ENCODE data around the gene OR5V1. TPM values are rescaled to one million over a fixed set of nuclear protein-coding genes. Genes with fewer than 3 reads are reported as not detected.
A peak's percentile ranks its signal among the peaks of the same experiment; 100 is the strongest.

The OR5V1 gene
- total RNA-seq, 1 experiment from 2014 or later, result not detected

DNA sequence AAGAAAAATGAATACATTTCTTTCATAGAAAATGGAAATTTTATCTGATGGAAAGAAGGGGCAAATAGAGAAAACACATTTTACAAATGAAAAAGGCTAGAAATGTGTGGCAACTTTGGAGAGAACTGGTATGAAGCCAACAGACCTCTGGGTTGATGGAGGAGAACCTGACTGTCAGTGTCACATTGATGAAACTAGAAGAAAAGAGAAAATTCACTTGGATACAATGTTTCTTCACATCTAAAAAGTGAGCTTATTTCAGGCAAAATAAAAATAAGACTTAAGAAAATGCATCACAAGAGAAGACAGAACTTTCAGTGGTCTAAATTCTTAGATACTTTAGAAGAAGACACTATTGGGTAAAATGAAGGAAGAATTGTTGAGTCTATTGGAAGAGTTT is 26.7 kb upstream of the OR5V1 start, which contains the start of gene OR12D2:
Gene OR12D2, plus strand, starts transcription at position 301 of the 400 bp plus-strand sequence. CDS start 1,069 bp downstream, outside the sequence.
- Mint-ChIP-seq H3K27ac (ENCODE audit: unreplicated experiment) (no peak within 1 kb of the TSS), H3K36me3 (ENCODE audit: insufficient read depth, unreplicated experiment) (no peaks in the 10 kb centered on the region), H3K4me1 (ENCODE audit: low read depth, unreplicated experiment) (no peaks in the 10 kb centered on the region), H3K4me3 (ENCODE audit: low read depth, unreplicated experiment) (no peak within 1 kb of the TSS), H3K27me3 (ENCODE audit: unreplicated experiment) (no peaks in the 10 kb centered on the region), H3K9me3 (ENCODE audit: low read depth, unreplicated experiment) (no peaks in the 10 kb centered on the region)
- no peak for DNase-seq
- CTCF ChIA-PET, result no interaction called here
- intact Hi-C loops (cut with micrococcal nuclease; ENCODE audit: unreplicated experiment), result no loop called here
- TF ChIP-seq, protein P1, sequence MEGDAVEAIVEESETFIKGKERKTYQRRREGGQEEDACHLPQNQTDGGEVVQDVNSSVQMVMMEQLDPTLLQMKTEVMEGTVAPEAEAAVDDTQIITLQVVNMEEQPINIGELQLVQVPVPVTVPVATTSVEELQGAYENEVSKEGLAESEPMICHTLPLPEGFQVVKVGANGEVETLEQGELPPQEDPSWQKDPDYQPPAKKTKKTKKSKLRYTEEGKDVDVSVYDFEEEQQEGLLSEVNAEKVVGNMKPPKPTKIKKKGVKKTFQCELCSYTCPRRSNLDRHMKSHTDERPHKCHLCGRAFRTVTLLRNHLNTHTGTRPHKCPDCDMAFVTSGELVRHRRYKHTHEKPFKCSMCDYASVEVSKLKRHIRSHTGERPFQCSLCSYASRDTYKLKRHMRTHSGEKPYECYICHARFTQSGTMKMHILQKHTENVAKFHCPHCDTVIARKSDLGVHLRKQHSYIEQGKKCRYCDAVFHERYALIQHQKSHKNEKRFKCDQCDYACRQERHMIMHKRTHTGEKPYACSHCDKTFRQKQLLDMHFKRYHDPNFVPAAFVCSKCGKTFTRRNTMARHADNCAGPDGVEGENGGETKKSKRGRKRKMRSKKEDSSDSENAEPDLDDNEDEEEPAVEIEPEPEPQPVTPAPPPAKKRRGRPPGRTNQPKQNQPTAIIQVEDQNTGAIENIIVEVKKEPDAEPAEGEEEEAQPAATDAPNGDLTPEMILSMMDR (IDR thresholded peaks at IDR 0.05; ENCODE audit: unreplicated experiment), result no peak
- no TSS peak for BruUV-seq (replicated peaks)

DNA sequence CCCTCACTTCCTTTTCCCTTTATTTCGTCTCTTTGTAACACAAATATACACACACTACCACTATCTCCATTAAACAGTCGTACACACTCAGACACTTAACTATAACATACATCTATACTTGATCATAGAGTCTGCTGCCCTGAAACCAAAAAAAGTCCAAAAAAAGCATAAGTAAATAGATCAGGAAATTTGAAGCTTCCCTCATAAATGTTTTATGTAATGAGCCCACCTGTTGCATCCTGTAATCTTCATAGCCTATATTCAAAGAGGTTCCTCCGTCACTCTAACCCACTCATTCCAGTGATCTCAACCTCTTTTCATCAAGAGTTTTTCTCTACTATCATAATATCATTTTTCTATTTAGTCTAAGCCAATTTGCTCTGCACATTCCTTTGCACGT is 19.9 kb upstream of the OR5V1 start:
- H3K27me3 Mint-ChIP-seq (ENCODE audit: unreplicated experiment), result no peaks in the 10 kb centered on the region
- H3K4me3 Mint-ChIP-seq (ENCODE audit: low read depth, unreplicated experiment), result no peak overlapping the region
- H3K36me3 Mint-ChIP-seq (ENCODE audit: insufficient read depth, unreplicated experiment), result no peaks in the 10 kb centered on the region
- H3K4me1 Mint-ChIP-seq (ENCODE audit: low read depth, unreplicated experiment), result no peaks in the 10 kb centered on the region
- CTCF ChIA-PET, result interaction anchor here (0.7 kb wide), 1 partner anchor 122 kb away, joined by 3 read pairs; no protein-coding TSS in a partner anchor
- H3K9me3 Mint-ChIP-seq (ENCODE audit: low read depth, unreplicated experiment), result peaks cover 4% of the 10 kb centered on the region
- DNase-seq, result no peak
- intact Hi-C loops (cut with micrococcal nuclease; ENCODE audit: unreplicated experiment), result no loop called here
- TF ChIP-seq, protein P1 (IDR thresholded peaks at IDR 0.05; ENCODE audit: unreplicated experiment), result no peak
- no peak overlapping the region for H3K27ac Mint-ChIP-seq (ENCODE audit: unreplicated experiment)
- BruUV-seq (replicated peaks), result no TSS peak

DNA sequence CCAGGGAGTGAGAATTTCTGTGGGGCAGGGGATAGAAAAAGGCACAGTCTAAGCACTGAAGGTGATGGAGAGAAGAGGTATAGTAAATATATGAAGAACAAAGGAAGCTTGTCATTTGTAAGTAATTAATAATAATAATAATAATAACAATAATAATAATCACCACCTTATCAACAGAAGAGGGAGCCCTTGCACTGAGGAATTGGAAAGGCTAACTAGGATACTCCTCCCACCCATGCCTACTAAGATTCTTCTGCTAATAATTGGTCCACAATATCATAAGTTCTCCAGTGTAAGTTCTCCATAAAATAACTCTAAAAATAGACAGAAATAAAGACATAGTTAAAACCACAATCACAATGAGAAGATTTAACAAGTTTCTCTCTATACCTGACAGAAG is 7.3 kb upstream of the OR5V1 start:
- peak; percentile 29 for DNase-seq
- TF ChIP-seq, protein P1 (IDR thresholded peaks at IDR 0.05; ENCODE audit: unreplicated experiment), result no peak
- no peaks in the 10 kb centered on the region for H3K4me1 Mint-ChIP-seq (ENCODE audit: low read depth, unreplicated experiment)
- CTCF ChIA-PET, result interaction anchor here (0.6 to 1.4 kb wide), 6 partner anchors 18 to 277 kb away, joined by 3 to 5 read pairs (median 3); no protein-coding TSS in a partner anchor
- H3K9me3 Mint-ChIP-seq (ENCODE audit: low read depth, unreplicated experiment), result no peaks in the 10 kb centered on the region
- no peak overlapping the region for H3K4me3 Mint-ChIP-seq (ENCODE audit: low read depth, unreplicated experiment)
- H3K36me3 Mint-ChIP-seq (ENCODE audit: insufficient read depth, unreplicated experiment), result no peaks in the 10 kb centered on the region
- H3K27ac Mint-ChIP-seq (ENCODE audit: unreplicated experiment), result no peak overlapping the region
- intact Hi-C loops (cut with micrococcal nuclease; ENCODE audit: unreplicated experiment), result loop anchor here (1.0 to 5.0 kb wide), 3 partner anchors 213 to 321 kb away; no protein-coding TSS in a partner anchor
- no TSS peak for BruUV-seq (replicated peaks)
- H3K27me3 Mint-ChIP-seq (ENCODE audit: unreplicated experiment), result no peaks in the 10 kb centered on the region

DNA sequence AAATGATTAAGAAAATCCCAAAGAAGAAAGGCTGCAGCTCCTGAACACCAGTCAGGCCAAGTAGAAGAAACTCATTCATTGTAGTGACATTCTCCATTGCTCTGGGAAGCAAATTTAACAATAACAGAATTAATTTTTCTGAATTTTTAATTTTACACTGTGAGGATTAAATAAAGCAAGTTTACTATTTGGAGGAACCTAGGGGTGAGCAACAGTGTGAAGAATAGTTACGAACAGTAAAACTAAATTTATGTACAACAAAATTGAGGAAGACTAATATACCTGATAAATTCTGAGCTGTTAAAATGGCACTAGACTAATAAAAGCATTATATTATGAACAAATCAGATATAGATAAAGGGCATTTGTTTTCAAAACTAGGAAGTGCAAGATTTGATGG is 6.5 kb upstream of the OR5V1 start, which contains the start of gene OR12D3:
Gene OR12D3, minus strand, starts transcription at position 101 of the 400 bp plus-strand sequence. Its CDS starts 4 bp downstream, at position 97.
- H3K27me3 Mint-ChIP-seq (ENCODE audit: unreplicated experiment), result no peaks in the 10 kb centered on the region
- H3K36me3 Mint-ChIP-seq (ENCODE audit: insufficient read depth, unreplicated experiment), result no peaks in the 10 kb centered on the region
- TF ChIP-seq, protein P1 (IDR thresholded peaks at IDR 0.05; ENCODE audit: unreplicated experiment), result no peak
- intact Hi-C loops (cut with micrococcal nuclease; ENCODE audit: unreplicated experiment), result loop anchor here (5.0 kb wide), 1 partner anchor 322 kb away; no protein-coding TSS in a partner anchor
- H3K4me1 Mint-ChIP-seq (ENCODE audit: low read depth, unreplicated experiment), result no peaks in the 10 kb centered on the region
- no peaks in the 10 kb centered on the region for H3K9me3 Mint-ChIP-seq (ENCODE audit: low read depth, unreplicated experiment)
- CTCF ChIA-PET, result interaction anchor here (1.1 to 1.2 kb wide), 3 partner anchors 19 to 321 kb away, joined by 3 to 5 read pairs (median 3); no protein-coding TSS in a partner anchor
- H3K27ac Mint-ChIP-seq (ENCODE audit: unreplicated experiment), result no peak within 1 kb of the TSS
- BruUV-seq (replicated peaks), result no TSS peak
- DNase-seq, result no peak
- no peak within 1 kb of the TSS for H3K4me3 Mint-ChIP-seq (ENCODE audit: low read depth, unreplicated experiment)

All from Calu3 (cell line).